Uterus (tissue), 2 donors: ENCODE measurements around the gene NTPCR.

Source experiments
- CTCF ChIP-seq, 4 experiments: fragments of 200-600 bp in 2 of 4; fragments of 450-650 bp in 2 of 4; sonication (generic) in 2 of 4; IDR thresholded peaks; one replicate each; pipeline ENCODE4 v1.5.1; 2016 to 2019; ENCODE audit warnings: antibody characterized with exemption in 4 of 4, mild to moderate bottlenecking in 2 of 4, moderate library complexity in 1 of 4
- POLR2A ChIP-seq, 2 donors: fragments of 450-650 bp; IDR thresholded peaks; one replicate each; pipeline ENCODE4 v1.6.1; 2016; ENCODE audit warnings: antibody characterized with exemption in 2 of 2, mild to moderate bottlenecking in 1 of 2, moderate library complexity in 1 of 2

- TF ChIP-seq CTCF (IDR thresholded peaks at IDR 0.05) (no peak), POLR2A (IDR thresholded peaks at IDR 0.05) (no peak)
Measured at GRCh38 chr1:232906441-232906840, 44.0 kb upstream of the NTPCR start.
